Epithelial cell of proximal tubule (primary cell): Measurements from ENCODE around the gene FAM53A. TPM values are rescaled to one million over a fixed set of nuclear protein-coding genes. Genes with fewer than 3 reads are reported as not detected.
"Not testable (repeated sequence)": the region's sequence is repeated elsewhere in the genome, so short reads cannot be mapped to it uniquely, and the experiment has no call there.

ENCODE experiments used
- DNase-seq: peaks from one replicate; pipeline ENCODE4 v3.0.0-alpha.2; 2011; ENCODE audit warnings: low read depth
- H3K4me3 ChIP-seq: 2 replicates; pipeline ENCODE4 v1.5.1; 2011; ENCODE audit warnings: low read depth, mild to moderate bottlenecking, low read length
- total RNA-seq: library from RNA; depleted of rRNA; stranded (reverse); fragments of >200 nt; gene quantifications from 2 replicates; pipeline ENCODE4 v1.2.3, GENCODE V29; 2015
- TF ChIP-seq, protein P1 (sequence below): conservative IDR thresholded peaks from 2 replicates; pipeline ENCODE4 v1.5.1; 2012; ENCODE audit warnings: low read depth, mild to moderate bottlenecking, low read length

Gene FAM53A
- total RNA-seq, 1 donor from 2014 or later = 2.5 TPM

DNA sequence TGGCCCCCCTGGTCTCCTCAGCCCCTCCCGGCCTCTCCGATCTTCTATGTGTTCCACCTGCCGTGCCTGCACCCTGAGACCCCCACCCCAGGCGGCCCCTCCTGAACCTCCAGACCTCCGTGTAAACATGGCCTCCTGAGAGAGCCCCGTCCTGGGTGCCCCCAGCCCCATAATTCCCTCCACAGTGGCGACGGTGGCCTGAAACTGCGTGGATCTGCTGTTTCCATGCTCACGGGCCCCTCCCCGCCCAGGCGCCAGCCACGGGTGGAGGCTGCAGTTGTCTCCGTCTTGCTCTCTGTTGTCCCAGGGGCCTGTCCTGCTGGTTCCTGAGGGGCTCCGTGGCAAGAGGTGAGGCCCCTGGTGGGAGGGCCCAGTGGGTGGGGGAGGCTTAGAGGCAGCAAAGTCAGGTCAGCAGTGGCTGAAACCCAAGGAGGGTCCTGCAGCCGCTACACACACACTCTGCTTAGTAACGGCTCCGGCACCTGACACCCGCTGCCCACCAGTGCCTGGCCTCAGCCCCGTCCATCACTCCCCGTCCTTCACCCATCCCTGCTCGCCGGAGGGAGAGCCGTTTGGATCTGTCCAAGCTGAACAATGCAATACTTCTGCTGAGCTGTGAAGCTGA is 75.8 kb downstream of the FAM53A start:
- no peak overlapping the region for H3K4me3 ChIP-seq
- DNase-seq = no peak
- TF ChIP-seq, protein P1, sequence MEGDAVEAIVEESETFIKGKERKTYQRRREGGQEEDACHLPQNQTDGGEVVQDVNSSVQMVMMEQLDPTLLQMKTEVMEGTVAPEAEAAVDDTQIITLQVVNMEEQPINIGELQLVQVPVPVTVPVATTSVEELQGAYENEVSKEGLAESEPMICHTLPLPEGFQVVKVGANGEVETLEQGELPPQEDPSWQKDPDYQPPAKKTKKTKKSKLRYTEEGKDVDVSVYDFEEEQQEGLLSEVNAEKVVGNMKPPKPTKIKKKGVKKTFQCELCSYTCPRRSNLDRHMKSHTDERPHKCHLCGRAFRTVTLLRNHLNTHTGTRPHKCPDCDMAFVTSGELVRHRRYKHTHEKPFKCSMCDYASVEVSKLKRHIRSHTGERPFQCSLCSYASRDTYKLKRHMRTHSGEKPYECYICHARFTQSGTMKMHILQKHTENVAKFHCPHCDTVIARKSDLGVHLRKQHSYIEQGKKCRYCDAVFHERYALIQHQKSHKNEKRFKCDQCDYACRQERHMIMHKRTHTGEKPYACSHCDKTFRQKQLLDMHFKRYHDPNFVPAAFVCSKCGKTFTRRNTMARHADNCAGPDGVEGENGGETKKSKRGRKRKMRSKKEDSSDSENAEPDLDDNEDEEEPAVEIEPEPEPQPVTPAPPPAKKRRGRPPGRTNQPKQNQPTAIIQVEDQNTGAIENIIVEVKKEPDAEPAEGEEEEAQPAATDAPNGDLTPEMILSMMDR = no peak

DNA sequence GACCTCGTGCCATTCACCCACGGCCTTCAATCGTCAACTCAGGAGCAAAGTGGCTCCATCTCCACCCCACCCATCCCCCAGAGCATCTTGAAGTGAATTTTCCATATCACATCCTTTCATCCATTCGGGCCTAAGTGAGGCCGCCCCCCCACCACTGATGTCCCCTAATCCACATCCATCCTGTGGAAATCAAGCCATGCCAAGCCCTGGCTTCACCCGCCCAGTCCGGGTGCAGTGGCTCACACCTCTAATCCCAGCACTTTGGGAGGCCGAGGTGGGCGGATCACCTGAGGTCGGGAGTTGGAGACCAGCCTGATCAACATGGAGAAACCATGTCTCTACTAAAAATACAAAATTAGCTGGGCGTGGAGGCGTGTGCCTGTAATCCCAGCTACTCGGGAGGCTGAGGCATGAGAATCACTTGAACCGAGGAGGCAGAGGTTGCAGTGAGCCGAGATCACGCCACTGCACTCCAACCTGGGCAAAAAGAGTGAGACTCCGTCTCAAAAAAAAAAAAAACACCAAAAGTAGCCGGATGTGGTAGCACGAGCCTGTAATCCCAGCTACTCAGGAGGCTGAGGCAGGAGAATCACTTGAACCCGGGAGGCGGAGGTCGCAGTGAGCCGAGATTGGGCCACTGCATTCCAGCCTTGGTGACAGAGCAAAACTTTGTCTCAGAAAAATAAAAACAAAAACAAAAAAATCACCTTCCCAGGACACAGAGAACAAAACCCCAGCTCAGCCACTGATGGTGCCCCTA is 76.5 kb downstream of the FAM53A start:
- DNase-seq, H3K4me3 ChIP-seq: not testable (repeated sequence)

DNA sequence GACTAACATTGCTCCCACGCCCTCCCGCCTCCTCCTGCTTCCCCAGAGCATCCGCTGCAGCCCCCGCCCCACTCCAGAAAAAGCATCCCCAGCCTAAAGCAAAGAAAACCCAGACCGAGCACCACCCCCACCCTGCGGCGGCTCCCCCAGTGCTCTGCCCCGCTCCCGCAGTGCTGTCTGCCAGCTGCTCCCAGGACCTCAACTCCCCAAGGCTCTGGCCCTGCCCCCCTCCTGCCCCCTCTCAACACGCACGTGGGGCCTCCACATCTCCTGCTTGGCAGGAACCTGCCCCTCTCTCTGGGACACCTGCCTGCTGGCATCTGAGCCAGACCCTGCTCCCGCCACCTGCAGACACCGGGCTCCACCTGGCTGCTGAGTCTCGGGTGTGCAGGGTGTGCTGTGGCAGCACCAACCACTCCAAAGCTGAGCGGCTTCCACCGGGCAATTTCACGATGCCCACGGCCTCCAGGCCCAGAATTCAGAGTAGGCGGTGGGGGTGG is 79.4 kb downstream of the FAM53A start:
- TF ChIP-seq, protein P1 = peak; percentile 33
- no peak for DNase-seq
- no peak overlapping the region for H3K4me3 ChIP-seq

DNA sequence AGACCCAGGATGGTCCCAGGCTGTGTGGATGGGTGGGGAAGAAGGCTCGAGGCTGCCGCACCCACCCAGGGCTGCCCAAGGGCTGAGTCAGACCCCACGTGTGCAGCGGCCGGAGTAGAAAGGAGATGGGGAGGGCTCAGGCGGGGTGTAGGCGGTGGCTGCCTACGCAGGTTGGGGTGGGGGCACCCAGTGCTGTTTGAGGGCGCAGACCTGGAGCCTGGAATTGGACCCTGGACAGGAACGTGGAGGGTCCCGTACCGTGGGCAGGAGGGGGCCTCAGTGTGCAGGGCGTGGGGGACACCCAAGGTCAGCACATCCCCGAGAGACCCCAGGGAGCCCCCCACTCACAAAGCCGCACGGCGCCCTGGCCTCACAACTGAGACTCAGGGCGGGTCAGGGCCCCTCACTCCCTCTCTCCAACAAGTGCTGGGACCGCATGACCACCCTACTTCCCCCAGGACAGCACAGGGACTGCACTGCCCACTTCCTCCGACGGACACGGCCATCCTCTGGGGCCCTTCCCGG is 79.9 kb downstream of the FAM53A start:
- DNase-seq = no peak
- TF ChIP-seq, protein P1 = no peak

DNA sequence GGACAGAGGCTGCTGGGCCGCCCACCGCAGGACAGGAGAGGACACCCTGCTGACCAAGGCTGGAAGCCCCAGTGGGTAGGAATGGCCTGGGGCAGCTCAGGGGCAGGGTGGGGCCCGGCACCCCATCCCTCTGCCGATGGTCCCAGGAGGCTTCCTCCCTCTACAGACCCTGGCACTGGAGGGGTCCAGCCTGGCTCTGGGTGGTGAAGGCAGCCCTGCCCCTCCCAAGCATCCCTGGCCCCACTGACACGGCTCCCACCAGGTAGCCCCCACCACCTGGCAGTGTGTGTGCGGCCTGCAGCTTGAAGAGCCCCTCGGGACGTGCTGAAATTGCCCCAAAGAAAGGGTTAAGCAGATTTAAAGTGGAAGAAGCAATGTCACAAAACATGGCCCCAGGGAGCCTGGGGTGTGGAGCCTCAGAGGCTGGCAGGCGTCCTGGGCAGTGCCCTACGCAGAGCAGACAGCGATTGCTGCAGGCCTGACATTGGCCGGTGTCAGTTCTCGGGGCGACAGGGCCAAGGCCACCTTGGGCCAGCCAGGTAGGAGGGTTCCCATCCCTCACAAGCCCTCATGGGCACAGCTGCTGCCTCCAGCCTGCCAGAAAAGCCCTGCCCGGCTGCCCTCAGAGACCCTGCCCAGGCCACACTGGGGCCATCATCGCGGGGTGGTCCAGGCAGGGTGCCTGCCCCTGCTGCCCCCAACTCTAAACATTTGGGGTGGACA is 80.5 kb downstream of the FAM53A start:
- TF ChIP-seq, protein P1 = no peak
- no peak overlapping the region for H3K4me3 ChIP-seq
- DNase-seq = no peak

More for the DNA sequence above, 79.9 kb downstream of the FAM53A start:
- H3K4me3 ChIP-seq = no peak overlapping the region

DNA sequence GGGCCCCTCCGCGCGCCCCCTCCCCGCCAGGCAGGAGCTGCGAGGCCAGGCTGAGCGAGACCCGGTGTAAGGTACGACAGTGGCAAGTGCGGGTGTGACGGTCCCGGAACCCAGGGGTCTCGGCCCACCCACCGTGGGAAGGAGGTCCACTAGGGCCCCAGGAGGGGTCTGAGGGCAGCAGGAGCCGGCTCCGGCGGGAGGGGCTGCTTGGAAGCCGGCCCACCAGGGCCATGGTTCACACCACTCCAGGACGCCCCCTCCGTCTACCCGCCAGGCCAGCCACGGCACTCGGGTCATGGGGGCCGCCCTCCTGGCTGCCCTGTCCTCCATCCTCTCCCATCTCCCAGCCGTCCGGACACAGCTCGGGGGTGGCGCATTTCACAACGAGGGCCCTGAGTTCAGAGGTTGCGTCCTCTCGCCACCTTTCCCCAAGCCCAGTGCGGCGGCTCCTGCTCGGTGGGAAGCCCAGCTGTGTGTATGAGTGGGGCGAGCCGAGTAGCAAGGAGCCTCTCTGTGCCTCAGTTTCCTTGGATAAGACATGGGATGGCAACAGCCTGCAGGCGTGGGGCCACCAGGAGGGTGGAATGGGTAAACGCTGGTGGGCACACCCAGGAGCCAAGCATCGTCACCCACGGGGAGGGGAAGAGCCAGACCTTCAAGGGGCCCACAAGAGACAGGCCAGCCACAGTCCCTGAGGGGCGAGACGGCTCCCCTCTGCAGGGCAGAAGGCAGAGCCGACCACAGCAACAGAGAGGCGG is 81.3 kb downstream of the FAM53A start:
- no peak for DNase-seq
- H3K4me3 ChIP-seq = no peak overlapping the region
- TF ChIP-seq, protein P1 = no peak
